K562 (cell line): Measurements from ENCODE around the gene CLDN24. TPM values are rescaled to one million over a fixed set of nuclear protein-coding genes. Genes with fewer than 3 reads are reported as not detected.

Experiments used
- ATAC-seq: fragments of 200-7000 bp; cut with Tn5 transposase; 3 replicates; pipeline ENCODE4 v1.9.1; 2020; ENCODE audit warnings: moderate library complexity
- BruUV-seq: library from RNA; stranded (reverse); fragments of 400-500 nt; replicated peaks from 2 replicates; lab custom pipeline; 2021; lab: Mats Ljungman, UMichigan
- CTCF ChIA-PET: fragments of 300-600 bp; formaldehyde crosslinking; extraction: SDS; loops from one replicate; lab custom pipeline; 2021; ENCODE audit warnings: low intra/inter-chr PET ratio; lab: Yijun Ruan, JAX
- POLR2A ChIA-PET: fragments of 300-600, 350-650 bp; sonication (Branson Sonifier 250); formaldehyde crosslinking; extraction: SDS; loops from one replicate; lab custom pipeline; 2021; ENCODE audit warnings: antibody characterized with exemption, inconsistent platforms; lab: Yijun Ruan, JAX
- DNase-seq, 4 experiments: peaks; one replicate each; pipeline versions ENCODE4 v3.0.0 to v3.0.0-alpha.2; 2011 to 2018; ENCODE audit warnings: low spot score in 3 of 4, mixed read lengths in 3 of 4; ENCODE audit errors: extremely low read depth in 1 of 4
- FAIRE-seq: peaks from 2 replicates; lab custom pipeline; 2011; peaks lifted over from hg19 to GRCh38; lab: Jason Lieb, UNC
- H2AFZ ChIP-seq: 2 replicates; pipeline ENCODE4 v1.6.0; 2011; ENCODE audit warnings: low read depth, low read length, control low read depth, inconsistent platforms
- H3K27ac ChIP-seq: fragments of 200-600 bp; 3 replicates; pipeline ENCODE4 v1.8.0; 2011; ENCODE audit warnings: low read depth, mild to moderate bottlenecking, control low read depth, inconsistent platforms, low read length, moderate library complexity, mixed read lengths; ENCODE audit errors: extremely low read depth
- H3K27me3 ChIP-seq, 2 experiments: fragments of 300-600 bp in 1 of 2; 2 replicates in 1 of 2; 3 replicates in 1 of 2; pipeline versions ENCODE4 v1.6.0 to v1.8.0; 2011; ENCODE audit warnings: inconsistent platforms in 2 of 2, low read length in 2 of 2, mild to moderate bottlenecking in 1 of 2, mixed read lengths in 1 of 2, moderate library complexity in 1 of 2; ENCODE audit not compliant: control insufficient read depth in 2 of 2, insufficient read depth in 2 of 2
- H3K36me3 ChIP-seq: fragments of 300-600 bp; 3 replicates; pipeline ENCODE4 v1.8.0; 2011; ENCODE audit warnings: mild to moderate bottlenecking, low read length, inconsistent platforms; ENCODE audit not compliant: control insufficient read depth, insufficient read depth
- H3K4me1 ChIP-seq, 2 experiments: fragments of 200-600 bp in 1 of 2; replicated peaks in 1 of 2; 2 replicates in 1 of 2; 3 replicates in 1 of 2; pipeline versions ENCODE4 v1.5.1 to v1.8.0; 2011; ENCODE audit warnings: inconsistent platforms in 2 of 2, low read length in 2 of 2, mild to moderate bottlenecking in 1 of 2, mixed read lengths in 1 of 2, moderate library complexity in 1 of 2; ENCODE audit not compliant: control insufficient read depth in 2 of 2, insufficient read depth in 2 of 2
- H3K4me2 ChIP-seq: 2 replicates; pipeline ENCODE4 v1.6.1; 2011; ENCODE audit warnings: low read length, control low read depth, inconsistent platforms, mixed read lengths; ENCODE audit not compliant: insufficient read depth
- H3K4me3 ChIP-seq: fragments of 200-600 bp; sonication (generic), shearing (Covaris generic); 2 replicates; pipeline ENCODE4 v1.5.1; 2016; ENCODE audit warnings: control low read depth, inconsistent platforms
- H3K79me2 ChIP-seq: fragments of 200-600 bp; 3 replicates; pipeline ENCODE4 v1.8.0; 2011; ENCODE audit warnings: low read length, inconsistent platforms; ENCODE audit not compliant: control insufficient read depth, insufficient read depth
- H3K9ac ChIP-seq, 2 experiments: 2 replicates each; pipeline versions ENCODE4 v1.6.0 to v1.6.1; 2011; ENCODE audit warnings: low read depth in 2 of 2, low read length in 2 of 2, control low read depth in 1 of 2, inconsistent platforms in 1 of 2, mild to moderate bottlenecking in 1 of 2, mixed read lengths in 1 of 2; ENCODE audit not compliant: insufficient read depth in 1 of 2
- H3K9me1 ChIP-seq: one replicate; pipeline ENCODE4 v1.6.0; 2011; ENCODE audit warnings: inconsistent platforms, mild to moderate bottlenecking, low read length, moderate library complexity; ENCODE audit not compliant: control insufficient read depth, insufficient read depth
- H3K9me3 ChIP-seq: replicated peaks from 2 replicates; pipeline ENCODE4 v1.5.1; 2011; ENCODE audit warnings: low read depth, low read length, inconsistent platforms; ENCODE audit not compliant: control insufficient read depth, insufficient read depth
- H4K20me1 ChIP-seq: replicated peaks from 2 replicates; pipeline ENCODE4 v1.6.1; 2011; ENCODE audit warnings: low read length, inconsistent platforms, mixed read lengths; ENCODE audit not compliant: control insufficient read depth, insufficient read depth
- HNRNPL ChIP-seq: fragments of 200-400 bp; formaldehyde crosslinking; IDR thresholded peaks from 2 replicates; pipeline ENCODE4 v1.6.1; 2017; ENCODE audit warnings: low read depth, mild to moderate bottlenecking, low read length
- ZNF140 ChIP-seq: fragments of 250-450 bp; sonication (Bioruptor Pico); IDR thresholded peaks from 2 replicates; pipeline ENCODE4 v1.8.0; 2021; ENCODE audit warnings: moderate library complexity, mild to moderate bottlenecking, inconsistent platforms
- ZNF584 ChIP-seq: fragments of 200-800 bp; sonication (Bioruptor generic); IDR thresholded peaks from 2 replicates; pipeline ENCODE4 v1.6.1; 2016; ENCODE audit warnings: low read depth, mild to moderate bottlenecking, missing genetic modification characterization, missing compliant biosample characterization
- WGBS: fragments of 100-300 bp; shearing (Covaris generic); methylation state at CpG from one replicate; pipeline ENCODE4 v1.1.6; 2016; ENCODE audit warnings: low coverage, mixed read lengths; ENCODE audit not compliant: insufficient coverage; ENCODE audit errors: missing lambda C conversion rate; 5-methylcytosine and 5-hydroxymethylcytosine counted together
- in situ Hi-C: fragments of 300-500 bp; cut with MboI; formaldehyde crosslinking; loops from 4 replicates; pipeline ENCODE4 v1.15.0; 2018; ENCODE audit warnings: inconsistent platforms, mixed read lengths
- intact Hi-C: fragments of 100-400 bp; cut with micrococcal nuclease; formaldehyde crosslinking; loops from 2 replicates; pipeline ENCODE4 v1.14.2; 2022
- polyA plus RNA-seq, 8 experiments: library from polyadenylated mRNA; depleted of rRNA in 4 of 8; stranded (reverse) in 5 of 8; unstranded in 3 of 8; fragments of >200 nt; fragmentation: Nextera tagmentation in 2 of 8; fragmentation: Illumina TruSeq in 1 of 8; extraction: Ambion mirVana in 2 of 8; extraction: Trizol in 1 of 8; gene quantifications; 2 replicates each; pipeline versions ENCODE4 v1.2.1 to v1.2.3, GENCODE V29; 2011 to 2014; ENCODE audit warnings: inconsistent platforms in 1 of 8, missing spikeins in 1 of 8
- total RNA-seq, 7 experiments: library from RNA; depleted of rRNA in 6 of 7; stranded (reverse); fragments of >200 nt in 6 of 7; fragmentation: Illumina TruSeq in 2 of 7; extraction: Trizol in 2 of 7; gene quantifications; 2 replicates each; pipeline versions ENCODE4 v1.2.1 to v1.2.3, GENCODE V29; 2011 to 2021; ENCODE audit warnings: low replicate concordance in 1 of 7
- TF ChIP-seq, protein P1 (sequence below): sonication (generic); formaldehyde crosslinking; IDR thresholded peaks from 2 replicates; pipeline ENCODE4 v1.8.1; 2023; ENCODE audit warnings: mild to moderate bottlenecking, missing genetic modification reagents
- TF ChIP-seq, protein P2 (sequence below): fragments of 200-400 bp; formaldehyde crosslinking; IDR thresholded peaks from 2 replicates; pipeline ENCODE4 v1.6.1; 2017; ENCODE audit warnings: mild to moderate bottlenecking, low read depth, low read length, moderate library complexity
- TF ChIP-seq, protein P3 (sequence below): fragments of 450-650 bp; formaldehyde crosslinking; conservative IDR thresholded peaks from 2 replicates; pipeline ENCODE4 v1.4.0; 2022; ENCODE audit warnings: mild to moderate bottlenecking, missing genetic modification characterization
- TF ChIP-seq, protein P4 (sequence below): fragments of 450-650 bp; IDR thresholded peaks from 2 replicates; pipeline ENCODE4 v1.6.1; 2016

CLDN24 gene
- total and polyA plus RNA-seq, 9 of the 15 experiments (the other 6 are each of a cell fraction or from before 2014, with no cell fraction given), result not detected

DNA sequence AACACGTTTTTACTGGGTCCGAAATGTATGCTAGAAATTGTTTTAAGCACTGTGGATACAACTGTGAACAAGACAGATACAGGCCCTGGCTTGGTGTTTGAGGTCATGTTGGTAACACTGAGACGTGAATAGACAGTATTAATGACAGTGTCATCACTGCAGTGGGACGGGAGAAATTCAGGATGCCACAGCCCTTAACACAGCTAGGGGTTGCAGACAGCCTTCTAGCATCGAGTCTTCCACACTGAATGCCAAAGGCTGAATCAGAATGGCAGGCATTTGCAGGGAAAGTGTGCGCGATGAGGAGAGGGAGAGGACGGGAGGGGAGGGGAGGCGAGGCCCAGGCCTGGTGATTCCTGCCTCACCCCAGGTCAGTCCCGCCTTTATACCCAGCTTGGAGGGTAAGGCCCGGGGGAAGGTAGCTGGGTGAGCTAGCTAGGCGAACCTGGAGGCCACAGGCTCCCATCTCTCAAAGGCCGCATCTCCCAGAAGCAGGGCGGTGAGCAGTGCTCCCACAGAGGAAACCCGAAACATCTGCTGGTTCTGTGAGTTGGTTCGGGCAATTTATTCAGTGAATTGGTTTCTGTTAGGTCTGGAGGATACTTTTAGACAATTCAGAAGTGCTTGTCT, 44.1 kb upstream of the CLDN24 start (continued):
- TF ChIP-seq, protein P1, sequence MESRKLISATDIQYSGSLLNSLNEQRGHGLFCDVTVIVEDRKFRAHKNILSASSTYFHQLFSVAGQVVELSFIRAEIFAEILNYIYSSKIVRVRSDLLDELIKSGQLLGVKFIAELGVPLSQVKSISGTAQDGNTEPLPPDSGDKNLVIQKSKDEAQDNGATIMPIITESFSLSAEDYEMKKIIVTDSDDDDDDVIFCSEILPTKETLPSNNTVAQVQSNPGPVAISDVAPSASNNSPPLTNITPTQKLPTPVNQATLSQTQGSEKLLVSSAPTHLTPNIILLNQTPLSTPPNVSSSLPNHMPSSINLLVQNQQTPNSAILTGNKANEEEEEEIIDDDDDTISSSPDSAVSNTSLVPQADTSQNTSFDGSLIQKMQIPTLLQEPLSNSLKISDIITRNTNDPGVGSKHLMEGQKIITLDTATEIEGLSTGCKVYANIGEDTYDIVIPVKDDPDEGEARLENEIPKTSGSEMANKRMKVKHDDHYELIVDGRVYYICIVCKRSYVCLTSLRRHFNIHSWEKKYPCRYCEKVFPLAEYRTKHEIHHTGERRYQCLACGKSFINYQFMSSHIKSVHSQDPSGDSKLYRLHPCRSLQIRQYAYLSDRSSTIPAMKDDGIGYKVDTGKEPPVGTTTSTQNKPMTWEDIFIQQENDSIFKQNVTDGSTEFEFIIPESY (CRISPR knock-in tag), result no peak
- no peak for TF ChIP-seq HNRNPL
- TF ChIP-seq ZNF584 (CRISPR knock-in tag), result no peak
- no peak for TF ChIP-seq ZNF140
- TF ChIP-seq, protein P2, sequence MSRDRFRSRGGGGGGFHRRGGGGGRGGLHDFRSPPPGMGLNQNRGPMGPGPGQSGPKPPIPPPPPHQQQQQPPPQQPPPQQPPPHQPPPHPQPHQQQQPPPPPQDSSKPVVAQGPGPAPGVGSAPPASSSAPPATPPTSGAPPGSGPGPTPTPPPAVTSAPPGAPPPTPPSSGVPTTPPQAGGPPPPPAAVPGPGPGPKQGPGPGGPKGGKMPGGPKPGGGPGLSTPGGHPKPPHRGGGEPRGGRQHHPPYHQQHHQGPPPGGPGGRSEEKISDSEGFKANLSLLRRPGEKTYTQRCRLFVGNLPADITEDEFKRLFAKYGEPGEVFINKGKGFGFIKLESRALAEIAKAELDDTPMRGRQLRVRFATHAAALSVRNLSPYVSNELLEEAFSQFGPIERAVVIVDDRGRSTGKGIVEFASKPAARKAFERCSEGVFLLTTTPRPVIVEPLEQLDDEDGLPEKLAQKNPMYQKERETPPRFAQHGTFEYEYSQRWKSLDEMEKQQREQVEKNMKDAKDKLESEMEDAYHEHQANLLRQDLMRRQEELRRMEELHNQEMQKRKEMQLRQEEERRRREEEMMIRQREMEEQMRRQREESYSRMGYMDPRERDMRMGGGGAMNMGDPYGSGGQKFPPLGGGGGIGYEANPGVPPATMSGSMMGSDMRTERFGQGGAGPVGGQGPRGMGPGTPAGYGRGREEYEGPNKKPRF, result no peak

DNA sequence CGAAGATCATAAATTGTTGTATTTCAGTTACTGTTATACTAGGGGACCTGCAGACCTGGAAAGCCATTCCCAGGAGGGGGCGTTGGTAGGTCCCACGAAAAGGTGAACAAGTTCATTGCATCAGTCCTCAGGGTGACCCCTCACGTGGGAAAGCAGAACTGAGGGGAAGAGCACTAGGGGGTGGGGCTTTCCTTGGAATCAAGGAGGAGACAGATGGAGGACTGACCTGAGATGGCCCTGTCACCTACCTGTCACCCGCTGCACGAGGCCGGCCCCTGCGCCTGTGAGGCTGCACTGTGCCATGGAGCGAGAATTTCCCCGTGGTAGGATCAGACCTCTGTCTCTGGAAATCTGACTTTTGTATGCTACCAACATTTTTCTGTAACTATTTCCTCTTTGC, 41.8 kb upstream of the CLDN24 start:
- DNase-seq (no peak), ATAC-seq (peak; percentile 61), FAIRE-seq (no peak)
- Histone ChIP-seq H3K4me1 (peaks cover 6 to 12% of the 10 kb centered on the region in 2 experiments; a peak in 3 of 5 replicates), H3K4me2 (no peak overlapping the region), H3K27me3 (no peaks in the 10 kb centered on the region), H3K27ac (no peak overlapping the region), H3K9ac (no peak overlapping the region), H3K9me1 (no peaks in the 10 kb centered on the region), H3K36me3 (no peaks in the 10 kb centered on the region), H3K9me3 (no peaks in the 10 kb centered on the region; the same call in 1 of the 2 replicates), H3K79me2 (no peaks in the 10 kb centered on the region), H4K20me1 (no peaks in the 10 kb centered on the region), H3K4me3 (no peak overlapping the region), H2AFZ (peak overlapping the region; percentile 49; the same call in 1 of the 2 replicates)
- ChIA-PET POLR2A (no interaction called here), CTCF (no interaction called here)
- in situ Hi-C loops, result no loop called here
- 44% methylated on average over 10 of the region's 10 CpGs for WGBS
- intact Hi-C loops, result loop anchor here (2.0 to 5.0 kb wide), 2 partner anchors 33 to 43 kb away; no protein-coding TSS in a partner anchor
- BruUV-seq, result no TSS peak
- TF ChIP-seq, protein P3, sequence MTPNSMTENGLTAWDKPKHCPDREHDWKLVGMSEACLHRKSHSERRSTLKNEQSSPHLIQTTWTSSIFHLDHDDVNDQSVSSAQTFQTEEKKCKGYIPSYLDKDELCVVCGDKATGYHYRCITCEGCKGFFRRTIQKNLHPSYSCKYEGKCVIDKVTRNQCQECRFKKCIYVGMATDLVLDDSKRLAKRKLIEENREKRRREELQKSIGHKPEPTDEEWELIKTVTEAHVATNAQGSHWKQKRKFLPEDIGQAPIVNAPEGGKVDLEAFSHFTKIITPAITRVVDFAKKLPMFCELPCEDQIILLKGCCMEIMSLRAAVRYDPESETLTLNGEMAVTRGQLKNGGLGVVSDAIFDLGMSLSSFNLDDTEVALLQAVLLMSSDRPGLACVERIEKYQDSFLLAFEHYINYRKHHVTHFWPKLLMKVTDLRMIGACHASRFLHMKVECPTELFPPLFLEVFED (CRISPR knock-in tag), result no peak
- TF ChIP-seq, protein P4, sequence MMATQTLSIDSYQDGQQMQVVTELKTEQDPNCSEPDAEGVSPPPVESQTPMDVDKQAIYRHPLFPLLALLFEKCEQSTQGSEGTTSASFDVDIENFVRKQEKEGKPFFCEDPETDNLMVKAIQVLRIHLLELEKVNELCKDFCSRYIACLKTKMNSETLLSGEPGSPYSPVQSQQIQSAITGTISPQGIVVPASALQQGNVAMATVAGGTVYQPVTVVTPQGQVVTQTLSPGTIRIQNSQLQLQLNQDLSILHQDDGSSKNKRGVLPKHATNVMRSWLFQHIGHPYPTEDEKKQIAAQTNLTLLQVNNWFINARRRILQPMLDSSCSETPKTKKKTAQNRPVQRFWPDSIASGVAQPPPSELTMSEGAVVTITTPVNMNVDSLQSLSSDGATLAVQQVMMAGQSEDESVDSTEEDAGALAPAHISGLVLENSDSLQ, result peak; percentile 25; the same call in 1 of the 2 replicates
